ENCODE data around the gene SMURF2. TPM values are rescaled to one million over a fixed set of nuclear protein-coding genes. Genes with fewer than 3 reads are reported as not detected.

The SMURF2 gene
- total and polyA plus RNA-seq, 10 of the 15 experiments (the other 5 are each of a cell fraction or from before 2014, with no cell fraction given), result 2.8 to 13.4 (median 7.5) TPM

GRCh38 chr17:64534187-64534586, 127.9 kb downstream of the SMURF2 start:
- no peaks in the 10 kb centered on the region for H3K9me3 ChIP-seq (replicated peaks; ENCODE audit: control insufficient read depth, insufficient read depth, low read length)
- no peaks in the 10 kb centered on the region for H3K4me1 ChIP-seq (ENCODE audit: control insufficient read depth, insufficient read depth, low read length)
- no peaks in the 10 kb centered on the region for H3K27me3 ChIP-seq (replicated peaks in 1 of 2; ENCODE audit: control insufficient read depth in 2 of 2, insufficient read depth in 2 of 2, low read length in 1 of 2)
- H3K36me3 ChIP-seq (ENCODE audit: control insufficient read depth in 2 of 2, insufficient read depth in 2 of 2, low read length in 1 of 2), result peaks cover 13 to 49% of the 10 kb centered on the region in 2 experiments
- no peak overlapping the region for H2AFZ ChIP-seq (ENCODE audit: control insufficient read depth, low read depth, low read length)
- no peak overlapping the region for H3K9ac ChIP-seq (ENCODE audit: control insufficient read depth, insufficient read depth, low read length)
- H3K79me2 ChIP-seq (ENCODE audit: control insufficient read depth, insufficient read depth, low read length), result no peaks in the 10 kb centered on the region
- FAIRE-seq (no peak), ATAC-seq (peak; percentile 57), DNase-seq (ENCODE audit: low read depth, low spot score) (no peak)
- no peaks in the 10 kb centered on the region for H4K20me1 ChIP-seq (ENCODE audit: control insufficient read depth, insufficient read depth)
- ChIA-PET RAD21 (ENCODE audit: unreplicated experiment) (interaction anchor here (1.1 kb wide), 1 partner anchor 115 kb away, joined by 6 read pairs; no protein-coding TSS in a partner anchor), CTCF (interaction anchor here (0.6 to 2.5 kb wide), 7 partner anchors 19 to 115 kb away, joined by 3 to 9 read pairs (median 5); no protein-coding TSS in a partner anchor), SMC1A (ENCODE audit: uncharacterized antibody, unreplicated experiment) (interaction anchor here (0.6 to 1.4 kb wide), 6 partner anchors 14 to 753 kb away, joined by 3 to 5 read pairs (median 4); no protein-coding TSS in a partner anchor), POLR2A (interaction anchor here (1.0 to 1.6 kb wide), 2 partner anchors 18 to 41 kb away, joined by 3 to 6 read pairs; no protein-coding TSS in a partner anchor)
- no TSS peak for BruUV-seq (replicated peaks)
- no peak overlapping the region for H3K4me3 ChIP-seq
- in situ Hi-C loops (cut with MboI) (no loop called here), intact Hi-C loops (cut with micrococcal nuclease; ENCODE audit: unreplicated experiment) (no loop called here)
- H3K27ac ChIP-seq (ENCODE audit: control insufficient read depth, insufficient read depth), result no peak overlapping the region
- 97% methylated on average over 3 of the region's 3 CpGs for WGBS (ENCODE audit: insufficient coverage, insufficient replicate concordance, low lambda C conversion rate, missing lambda C conversion rate)
- no peak overlapping the region for H3K4me2 ChIP-seq (ENCODE audit: control insufficient read depth, insufficient read depth)
- TF ChIP-seq LARP7 (IDR thresholded peaks at IDR 0.05), result no peak
- TF ChIP-seq EED (IDR thresholded peaks at IDR 0.05; ENCODE audit: low read depth), result no peak
- peak in 2 of 3 experiments; percentile 25 to 31; a peak in 2 of 6 replicates for TF ChIP-seq CTCF (IDR thresholded peaks at IDR 0.05 in 2 of 3, conservative IDR thresholded peaks at IDR 0.05 in 1 of 3; ENCODE audit: control insufficient read depth in 2 of 3, extremely low read depth in 1 of 3, insufficient read depth in 1 of 3, low read depth in 3 of 3, low read length in 3 of 3)
- TF ChIP-seq SMC3 (IDR thresholded peaks at IDR 0.05; ENCODE audit: borderline replicate concordance, low read length), result peak; percentile 19; the same call in 1 of the 2 replicates
